Measurements from ENCODE around the gene EYA4.

EYA4 gene, protein sequence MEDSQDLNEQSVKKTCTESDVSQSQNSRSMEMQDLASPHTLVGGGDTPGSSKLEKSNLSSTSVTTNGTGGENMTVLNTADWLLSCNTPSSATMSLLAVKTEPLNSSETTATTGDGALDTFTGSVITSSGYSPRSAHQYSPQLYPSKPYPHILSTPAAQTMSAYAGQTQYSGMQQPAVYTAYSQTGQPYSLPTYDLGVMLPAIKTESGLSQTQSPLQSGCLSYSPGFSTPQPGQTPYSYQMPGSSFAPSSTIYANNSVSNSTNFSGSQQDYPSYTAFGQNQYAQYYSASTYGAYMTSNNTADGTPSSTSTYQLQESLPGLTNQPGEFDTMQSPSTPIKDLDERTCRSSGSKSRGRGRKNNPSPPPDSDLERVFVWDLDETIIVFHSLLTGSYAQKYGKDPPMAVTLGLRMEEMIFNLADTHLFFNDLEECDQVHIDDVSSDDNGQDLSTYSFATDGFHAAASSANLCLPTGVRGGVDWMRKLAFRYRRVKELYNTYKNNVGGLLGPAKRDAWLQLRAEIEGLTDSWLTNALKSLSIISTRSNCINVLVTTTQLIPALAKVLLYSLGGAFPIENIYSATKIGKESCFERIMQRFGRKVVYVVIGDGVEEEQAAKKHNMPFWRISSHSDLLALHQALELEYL

GRCh38 chr6:133241086-133241900 is at the start of gene EYA4:
Gene EYA4, plus strand, starts transcription at chr6:133241357. Its CDS starts 33,424 bp downstream, at chr6:133274781.
- no peak for DNase-seq

DNA sequence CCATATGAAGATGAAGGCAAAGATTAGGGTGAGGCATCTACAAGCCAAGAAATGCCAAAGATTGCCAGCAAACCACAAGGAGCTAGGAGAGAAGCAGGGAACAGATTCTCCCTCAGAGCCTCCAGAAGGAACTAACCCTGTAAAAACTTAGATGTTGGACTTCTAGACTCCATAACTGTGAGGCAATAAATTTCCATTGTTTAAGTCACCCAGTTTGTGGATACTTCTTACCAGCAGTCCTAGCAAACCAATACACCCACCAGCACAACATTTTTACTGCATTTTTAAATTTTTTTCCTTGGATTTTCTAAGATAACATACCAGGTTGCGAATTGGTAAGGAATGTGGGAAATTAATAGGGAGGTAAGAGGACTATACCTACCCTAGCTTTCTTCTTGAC is 47.8 kb upstream of the EYA4 start:
- no peak for DNase-seq

- DNase-seq: no peak
These were observed 42.4 kb upstream of the EYA4 start for GRCh38 chr6:133198725-133199124.

DNA sequence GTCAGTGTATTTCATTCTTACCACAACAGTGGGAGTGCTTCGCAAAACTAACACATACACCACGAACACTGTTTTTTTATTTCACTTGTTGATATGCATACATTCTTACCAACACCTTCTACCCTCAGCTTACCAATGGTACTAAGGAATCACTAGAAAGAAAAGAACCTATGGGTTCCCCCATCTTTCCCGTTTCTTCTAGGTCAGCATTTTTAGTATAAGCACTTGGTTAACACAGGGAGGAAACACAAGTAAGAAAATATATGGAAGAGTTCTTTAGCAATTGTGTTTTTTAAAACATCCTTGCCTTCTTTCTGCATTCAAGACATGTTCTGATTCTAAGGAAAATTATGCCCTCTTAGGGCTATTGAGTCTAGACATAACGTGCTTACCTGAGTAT is 39.9 kb upstream of the EYA4 start:
- DNase-seq: no peak

- no peak for DNase-seq
These were observed 38.4 kb upstream of the EYA4 start for GRCh38 chr6:133202610-133203343.

DNA sequence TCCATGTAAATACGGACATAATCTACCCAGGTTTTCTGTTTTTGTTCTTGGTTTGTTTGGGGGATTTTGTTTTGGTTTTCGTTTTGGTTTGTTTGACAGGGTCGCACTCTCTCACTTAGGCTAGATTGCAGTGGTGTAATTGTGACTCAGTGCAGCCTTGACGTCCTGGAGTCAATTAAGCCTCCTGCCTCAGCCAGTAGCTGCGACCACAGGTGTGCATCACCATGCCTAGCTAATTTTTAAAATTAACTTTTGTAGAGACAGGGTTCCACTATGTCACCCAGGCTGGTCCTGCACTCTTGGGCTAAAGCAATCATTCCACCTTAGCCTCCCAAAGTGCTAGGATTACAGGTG is 37.8 kb upstream of the EYA4 start:
- DNase-seq: no peak

DNA sequence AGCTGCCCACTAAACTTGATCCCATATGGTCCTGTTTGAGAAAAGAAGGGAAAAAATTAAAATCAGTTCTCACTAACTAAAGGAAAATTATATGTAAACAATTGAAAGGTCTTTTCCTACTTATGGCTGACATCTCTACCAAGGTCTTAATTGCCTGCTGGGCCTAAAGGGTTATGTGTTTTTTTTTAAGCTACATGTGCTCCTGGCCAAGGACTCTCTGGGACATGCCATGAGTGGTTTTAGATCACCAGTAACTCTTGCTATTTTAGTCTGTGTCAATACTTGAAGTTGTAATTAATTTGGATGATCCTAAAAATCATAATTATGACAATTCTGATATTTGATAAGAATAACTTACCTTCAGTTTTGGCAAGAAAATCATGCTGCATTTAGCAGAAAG is 35.9 kb upstream of the EYA4 start:
- DNase-seq: no peak

DNA sequence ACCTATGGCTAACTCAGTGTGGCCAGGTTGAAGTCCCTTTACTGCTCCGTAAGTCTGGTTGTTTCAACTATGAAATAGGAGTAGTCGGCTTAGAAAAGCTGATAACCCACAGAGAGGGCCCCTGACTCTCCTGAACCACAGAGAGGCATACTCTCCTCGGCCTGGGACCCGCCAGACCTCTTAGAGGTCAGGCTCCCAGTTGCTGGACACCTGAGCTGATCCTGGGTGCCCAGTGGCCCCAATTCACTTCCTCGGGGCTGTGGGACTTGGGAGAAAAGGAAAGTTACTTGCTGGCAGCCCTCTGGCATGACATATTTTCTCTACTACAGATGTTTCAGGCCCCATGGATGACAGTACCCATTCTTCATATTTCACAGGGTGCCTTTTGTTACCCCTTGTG is 34.2 kb upstream of the EYA4 start:
- DNase-seq: no peak

DNA sequence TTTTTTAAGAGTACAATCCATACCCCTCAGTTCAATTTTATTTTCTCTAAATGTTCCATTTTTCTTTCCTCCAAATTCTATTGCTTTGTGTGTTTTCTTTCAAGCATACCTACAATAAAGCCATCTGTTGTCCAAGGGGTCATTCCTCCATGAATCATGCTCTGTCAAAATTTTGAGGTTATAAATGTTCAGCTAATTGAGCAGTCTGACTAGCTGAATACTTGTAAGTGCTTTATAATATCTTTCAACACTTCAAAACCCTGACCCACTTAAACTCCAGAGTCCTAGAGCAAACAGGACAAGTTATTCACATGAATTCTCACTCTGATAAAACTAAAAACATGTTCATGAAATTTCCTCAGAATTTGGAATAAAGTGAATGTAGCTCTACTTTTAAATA is 33.4 kb upstream of the EYA4 start:
- DNase-seq: no peak

- no peak for DNase-seq
These were observed 32.9 kb upstream of the EYA4 start for GRCh38 chr6:133208183-133208755.

DNA sequence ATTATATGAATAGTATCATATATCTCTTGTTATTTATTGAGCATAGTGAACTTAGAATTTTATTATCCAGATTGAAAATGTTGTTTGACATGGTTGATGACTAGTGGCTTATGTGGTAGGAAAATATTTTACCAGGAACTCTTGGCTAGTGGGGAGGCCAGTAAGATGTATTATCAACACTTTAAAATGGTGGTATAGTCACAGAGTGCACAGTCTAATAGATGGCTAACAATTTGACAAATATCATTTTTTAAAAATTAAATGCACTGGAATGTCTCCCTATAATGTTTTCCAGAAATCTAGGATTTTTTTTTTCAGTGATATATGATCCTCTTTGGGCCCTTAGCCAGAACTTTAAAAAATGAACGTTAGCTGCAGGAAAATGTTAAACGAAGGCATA is 26.9 kb upstream of the EYA4 start:
- no peak for DNase-seq

GRCh38 chr6:133218852-133219251 is 22.3 kb upstream of the EYA4 start:
- no peak for DNase-seq

DNA sequence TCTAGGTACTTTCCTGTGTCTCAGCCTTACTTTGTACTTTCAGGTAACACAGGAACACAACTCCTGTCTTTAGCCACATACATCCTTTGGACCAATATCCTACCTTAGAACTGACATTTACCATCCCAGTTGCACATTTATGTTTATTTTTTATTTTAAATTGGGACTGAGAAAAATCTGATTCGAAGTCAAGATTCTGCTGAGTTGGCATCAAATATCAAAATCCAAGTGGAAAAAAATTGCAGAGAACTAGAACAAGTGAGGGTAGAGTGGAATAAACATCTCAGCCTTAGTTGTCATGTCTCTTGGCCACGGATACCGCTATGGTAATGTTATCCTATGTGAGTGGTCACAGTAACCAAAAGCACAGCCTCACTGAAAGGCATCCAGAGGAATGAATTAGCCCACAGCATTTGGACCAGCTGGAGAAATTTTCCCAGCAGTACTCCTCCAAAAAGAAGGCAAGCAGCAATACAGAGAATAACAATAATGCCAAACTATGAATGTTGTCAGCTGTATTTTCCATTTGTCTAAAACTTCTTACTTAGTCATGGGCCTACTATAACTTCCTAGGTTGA is 17.6 kb upstream of the EYA4 start:
- DNase-seq: no peak

GRCh38 chr6:133225560-133225959 is 15.6 kb upstream of the EYA4 start:
- no peak for DNase-seq

DNA sequence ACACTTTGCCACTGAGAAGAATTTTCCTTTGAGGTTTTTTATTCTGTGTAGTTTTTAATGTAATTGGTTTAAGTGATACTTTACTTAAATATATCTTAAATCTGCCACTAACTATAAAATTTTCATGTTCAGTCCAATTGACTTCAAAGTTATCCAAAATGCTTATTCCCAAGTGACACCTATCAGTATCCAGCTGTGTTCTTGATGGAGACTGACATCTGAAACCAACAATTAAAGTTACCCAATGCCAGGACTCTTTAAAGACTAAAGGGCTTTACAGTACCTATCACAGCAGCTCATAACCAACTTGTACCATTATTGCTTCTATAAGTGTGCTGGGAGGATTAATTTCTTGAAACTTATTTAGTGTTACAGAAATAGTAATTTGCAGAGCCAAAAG is 13.8 kb upstream of the EYA4 start:
- DNase-seq: no peak

DNA sequence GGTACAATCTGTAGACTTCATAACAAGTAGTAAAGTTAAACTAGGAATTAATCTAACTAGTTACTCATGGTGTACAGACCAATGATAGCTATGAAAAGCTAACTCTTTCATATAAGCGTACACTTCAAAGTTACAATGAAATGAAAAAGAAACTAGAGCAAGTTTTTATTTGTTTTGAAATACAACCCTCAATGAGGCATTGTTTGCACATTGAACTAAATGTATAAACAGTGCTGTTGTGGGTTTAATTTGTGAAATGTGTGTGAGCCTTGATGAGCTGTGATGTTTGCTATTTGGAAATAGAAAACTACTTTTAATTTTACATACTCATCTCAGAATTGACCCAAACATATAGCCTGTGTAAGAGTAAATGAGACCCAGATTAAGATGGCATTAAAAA is 11.1 kb upstream of the EYA4 start:
- no peak for DNase-seq

- DNase-seq: no peak
These were observed 5.9 kb upstream of the EYA4 start for GRCh38 chr6:133235221-133235620.

DNA sequence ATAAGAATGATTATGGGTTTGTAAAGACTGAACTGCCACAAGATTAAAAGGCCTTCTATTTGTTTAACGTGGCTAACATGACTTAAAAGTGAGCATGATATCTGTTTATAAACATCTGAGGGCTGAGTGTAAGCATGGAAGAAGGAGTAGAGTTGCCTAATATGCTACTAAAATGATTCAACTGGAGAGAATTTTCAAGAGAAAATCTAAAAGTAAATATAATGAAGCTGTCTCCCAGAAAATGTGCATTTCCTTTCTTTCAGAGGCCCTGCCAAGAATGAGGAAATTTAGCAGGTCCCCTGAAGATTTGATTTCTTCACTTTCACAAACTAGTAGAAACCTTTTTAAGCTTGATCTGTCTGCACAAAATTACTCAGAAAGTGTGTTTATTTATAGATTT is 4.2 kb upstream of the EYA4 start:
- DNase-seq: no peak

DNA sequence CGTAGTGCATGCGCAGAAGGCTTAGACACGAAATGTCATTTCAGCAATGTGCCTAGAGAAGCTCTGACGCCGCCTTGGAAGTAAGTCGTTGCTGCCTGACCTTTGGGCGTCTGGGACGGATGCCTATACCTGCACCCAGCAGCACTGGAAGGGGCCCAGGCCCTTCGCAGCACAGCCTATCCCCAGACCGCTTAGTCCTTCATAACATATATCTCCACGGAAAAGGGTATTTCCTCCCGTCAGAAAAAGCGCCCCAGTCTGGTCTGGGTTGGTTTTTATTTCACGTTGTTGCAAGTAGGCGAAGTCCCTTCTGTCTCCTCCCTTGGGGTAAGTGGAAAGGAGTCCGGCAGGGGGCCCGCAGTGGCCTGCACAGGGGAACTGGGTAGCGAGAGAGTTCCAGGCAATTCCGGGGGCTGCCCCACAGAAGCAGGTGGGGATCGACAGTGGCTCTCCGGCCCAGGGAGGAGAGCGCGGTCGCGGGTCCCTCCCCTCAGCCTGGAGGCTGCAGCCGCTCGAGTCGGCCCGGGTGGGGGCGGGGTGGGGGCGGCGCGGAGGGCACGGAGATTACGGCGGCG is 559 bp upstream of the EYA4 start:
- no peak for DNase-seq

GRCh38 chr6:133241901-133242636 is 912 bp downstream of the EYA4 start:
- no peak for DNase-seq
